IPS-NIHi7 (cell line): ENCODE measurements around the gene SLC25A45.

Experiments used
- DNase-seq: peaks from one replicate; pipeline ENCODE4 v3.0.0; 2012; ENCODE audit warnings: mixed read lengths; ENCODE audit errors: extremely low spot score

SLC25A45 gene

GRCh38 chr11:65382033-65382803, at the start of gene SLC25A45:
Gene SLC25A45, minus strand, starts transcription at chr11:65382646. Its CDS starts 695 bp downstream, at chr11:65381951.
- DNase-seq, result peak; percentile 78

- no peak for DNase-seq
Observed at GRCh38 chr11:65431451-65432099, 49.1 kb upstream of the SLC25A45 start.

- DNase-seq, result no peak
Observed at GRCh38 chr11:65430406-65431217, 48.2 kb upstream of the SLC25A45 start.

- DNase-seq, result no peak
Observed at GRCh38 chr11:65429724-65430405, 47.4 kb upstream of the SLC25A45 start.

GRCh38 chr11:65429068-65429681, 46.7 kb upstream of the SLC25A45 start:
- no peak for DNase-seq

GRCh38 chr11:65428578-65429067, 46.2 kb upstream of the SLC25A45 start:
- no peak for DNase-seq

- DNase-seq, result no peak
Observed at GRCh38 chr11:65427691-65428577, 45.5 kb upstream of the SLC25A45 start.

- no peak for DNase-seq
Observed at GRCh38 chr11:65426839-65427690, 44.6 kb upstream of the SLC25A45 start.

- DNase-seq, result no peak
Observed at GRCh38 chr11:65425971-65426838, 43.8 kb upstream of the SLC25A45 start.

- no peak for DNase-seq
Observed at GRCh38 chr11:65425105-65425970, 42.9 kb upstream of the SLC25A45 start.

- no peak for DNase-seq
Observed at GRCh38 chr11:65424205-65425104, 42.0 kb upstream of the SLC25A45 start.

GRCh38 chr11:65423516-65424204, 41.2 kb upstream of the SLC25A45 start:
- no peak for DNase-seq

GRCh38 chr11:65422633-65423515, 40.4 kb upstream of the SLC25A45 start, which contains the start of gene NEAT1:
Gene NEAT1, plus strand, starts transcription at chr11:65422798.
- peak; percentile 60 for DNase-seq
